Ishikawa (cell line): ENCODE measurements around the gene NT5C2.

ENCODE experiments used
- CEBPB ChIP-seq: IDR thresholded peaks from 2 replicates; pipeline ENCODE4 v1.6.1; 2012
- CREB1 ChIP-seq: IDR thresholded peaks from 2 replicates; pipeline ENCODE4 v1.6.1; 2012; ENCODE audit warnings: low read depth
- EGR1 ChIP-seq: IDR thresholded peaks from 2 replicates; pipeline ENCODE4 v1.6.1; 2012
- EP300 ChIP-seq: IDR thresholded peaks from 2 replicates; pipeline ENCODE4 v1.6.1; 2012; ENCODE audit warnings: borderline replicate concordance
- FOXM1 ChIP-seq: IDR thresholded peaks from 2 replicates; pipeline ENCODE4 v1.6.1; 2012; ENCODE audit warnings: low read depth, borderline replicate concordance
- NFIC ChIP-seq: IDR thresholded peaks from 2 replicates; pipeline ENCODE4 v1.6.1; 2012
- RAD21 ChIP-seq: IDR thresholded peaks from 2 replicates; pipeline ENCODE4 v1.6.1; 2012; ENCODE audit warnings: low read depth
- REST ChIP-seq: IDR thresholded peaks from 2 replicates; pipeline ENCODE4 v1.6.1; 2012; ENCODE audit warnings: low read depth, mild to moderate bottlenecking
- TAF1 ChIP-seq: IDR thresholded peaks from 2 replicates; pipeline ENCODE4 v1.6.1; 2012; ENCODE audit warnings: low read depth, mild to moderate bottlenecking
- TCF12 ChIP-seq: IDR thresholded peaks from 2 replicates; pipeline ENCODE4 v1.6.1; 2012; ENCODE audit warnings: low read depth
- TEAD4 ChIP-seq: IDR thresholded peaks from 2 replicates; pipeline ENCODE4 v1.6.1; 2012
- YY1 ChIP-seq: IDR thresholded peaks from 2 replicates; pipeline ENCODE4 v1.6.1; 2012; ENCODE audit warnings: low read depth
- ZBTB7A ChIP-seq: IDR thresholded peaks from 2 replicates; pipeline ENCODE4 v1.6.1; 2012; ENCODE audit warnings: low read depth
- TF ChIP-seq, protein P1 (sequence below): IDR thresholded peaks from 2 replicates; pipeline ENCODE4 v1.6.1; 2012
- TF ChIP-seq, protein P2 (sequence below): IDR thresholded peaks from 2 replicates; pipeline ENCODE4 v1.6.1; 2012

Gene NT5C2

DNA sequence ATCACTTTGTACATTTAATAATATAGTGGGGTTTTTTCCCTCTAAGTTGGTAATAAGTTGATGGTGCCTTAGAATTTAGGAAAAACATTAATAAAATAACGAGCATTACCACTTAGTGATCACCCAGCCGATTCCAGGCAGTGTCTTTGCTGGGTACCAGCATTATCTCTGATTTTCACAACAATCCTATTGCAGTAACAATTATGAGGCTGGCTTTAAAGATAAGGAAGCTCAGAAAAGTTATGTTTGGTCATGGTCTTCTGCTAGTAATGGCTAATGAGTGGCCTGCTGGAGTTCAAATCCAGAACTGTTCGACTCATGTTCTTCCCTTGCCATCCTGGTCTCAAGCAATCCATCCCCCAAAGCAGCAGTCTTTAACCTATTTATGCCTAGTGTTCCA, 147.1 kb downstream of the NT5C2 start:
- no peak for TF ChIP-seq EGR1
- TF ChIP-seq RAD21 = no peak
- TF ChIP-seq, protein P1, sequence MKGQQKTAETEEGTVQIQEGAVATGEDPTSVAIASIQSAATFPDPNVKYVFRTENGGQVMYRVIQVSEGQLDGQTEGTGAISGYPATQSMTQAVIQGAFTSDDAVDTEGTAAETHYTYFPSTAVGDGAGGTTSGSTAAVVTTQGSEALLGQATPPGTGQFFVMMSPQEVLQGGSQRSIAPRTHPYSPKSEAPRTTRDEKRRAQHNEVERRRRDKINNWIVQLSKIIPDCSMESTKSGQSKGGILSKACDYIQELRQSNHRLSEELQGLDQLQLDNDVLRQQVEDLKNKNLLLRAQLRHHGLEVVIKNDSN = no peak
- no peak for TF ChIP-seq EP300
- no peak for TF ChIP-seq REST
- TF ChIP-seq, protein P2, sequence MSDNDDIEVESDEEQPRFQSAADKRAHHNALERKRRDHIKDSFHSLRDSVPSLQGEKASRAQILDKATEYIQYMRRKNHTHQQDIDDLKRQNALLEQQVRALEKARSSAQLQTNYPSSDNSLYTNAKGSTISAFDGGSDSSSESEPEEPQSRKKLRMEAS = no peak
- no peak for TF ChIP-seq FOXM1

DNA sequence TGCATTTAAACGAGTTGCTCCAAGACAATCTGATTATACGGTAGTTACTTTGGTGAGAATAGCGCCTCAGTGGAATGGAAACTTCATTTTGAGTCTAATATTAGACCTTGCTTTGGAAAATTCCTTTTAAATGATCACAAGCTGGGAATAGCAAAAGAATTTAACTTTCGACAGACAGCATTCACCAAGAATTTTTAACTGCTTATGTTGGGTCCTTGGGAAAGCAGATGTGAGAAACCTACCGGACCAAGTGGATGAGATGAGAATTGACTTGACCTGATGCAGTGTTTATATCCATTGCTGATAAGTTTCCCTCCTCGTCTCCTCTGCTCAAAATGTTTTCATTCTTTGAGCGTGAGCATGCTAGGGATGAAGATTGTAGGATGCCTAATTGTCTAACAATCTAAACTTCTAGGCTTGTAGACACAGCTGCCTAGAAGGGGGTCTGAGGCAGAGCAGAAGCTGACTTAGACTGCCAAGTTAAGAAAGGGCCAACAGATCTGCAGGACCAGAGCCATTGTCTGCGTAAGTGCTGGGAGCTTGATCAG, 148.1 kb downstream of the NT5C2 start:
- no peak for TF ChIP-seq ZBTB7A
- no peak for TF ChIP-seq CREB1
- TF ChIP-seq TAF1 = no peak
- no peak for TF ChIP-seq TEAD4
- no peak for TF ChIP-seq CEBPB
- TF ChIP-seq NFIC = no peak
- TF ChIP-seq, protein P2 = no peak
- no peak for TF ChIP-seq REST
- TF ChIP-seq EP300 = no peak
- no peak for TF ChIP-seq FOXM1
- TF ChIP-seq, protein P1 = no peak

DNA sequence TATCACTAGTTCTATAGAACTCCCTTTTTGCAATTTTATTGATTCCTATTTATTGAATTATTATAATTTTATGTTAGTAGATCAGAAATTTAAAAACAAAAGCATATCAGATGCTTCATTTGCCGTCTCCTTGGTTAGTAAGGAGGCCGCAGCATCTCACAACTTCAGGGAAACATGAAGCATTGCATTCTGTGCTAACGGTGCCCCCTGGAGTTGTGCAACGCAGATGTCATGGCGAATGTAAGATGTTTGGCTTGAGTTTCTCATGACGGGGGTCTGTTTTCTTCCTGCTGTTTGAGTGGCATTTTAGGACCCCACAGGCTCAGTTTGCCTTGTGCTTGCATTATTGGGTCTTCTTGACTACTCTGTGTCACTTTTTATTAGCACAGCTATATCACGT, 150.2 kb downstream of the NT5C2 start:
- TF ChIP-seq EP300 (no peak), TAF1 (no peak), FOXM1 (no peak), CEBPB (no peak), ZBTB7A (no peak), REST (no peak), TEAD4 (no peak), YY1 (no peak), CREB1 (no peak), TCF12 (no peak), EGR1 (no peak)
- TF ChIP-seq, protein P1 = no peak
- TF ChIP-seq, protein P2 = no peak

- TF ChIP-seq CEBPB (no peak), FOXM1 (no peak), CREB1 (no peak), YY1 (no peak)
Observed at GRCh38 chr10:103042129-103042528, 150.9 kb downstream of the NT5C2 start.

DNA sequence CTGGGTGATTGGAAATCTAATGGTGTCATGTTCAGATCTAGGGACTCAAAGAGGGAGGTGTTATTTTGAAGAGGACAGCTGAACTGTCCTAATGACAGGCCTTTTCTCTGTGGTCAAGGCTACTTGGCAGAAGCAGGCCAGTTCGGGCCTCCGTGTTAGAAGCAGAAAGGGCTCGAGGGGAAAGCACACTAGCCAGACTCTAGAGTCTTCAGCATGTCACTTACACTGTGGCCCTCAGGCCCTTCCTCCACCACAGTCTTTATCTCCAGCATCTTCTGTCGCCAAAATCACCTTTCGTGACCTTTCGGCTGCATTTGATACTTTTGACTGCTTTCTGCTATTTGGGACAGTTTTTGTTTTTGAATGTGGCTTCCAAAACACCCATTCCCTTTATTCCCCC, 151.7 kb downstream of the NT5C2 start:
- TF ChIP-seq, protein P1 = no peak
- TF ChIP-seq RAD21 (no peak), ZBTB7A (no peak), REST (no peak), CEBPB (no peak), FOXM1 (no peak), TEAD4 (no peak), EP300 (no peak), NFIC (no peak), CREB1 (no peak), YY1 (no peak), TCF12 (no peak), EGR1 (no peak), TAF1 (no peak)
- TF ChIP-seq, protein P2 = no peak
